Endodermal cell (in vitro differentiated cells): ENCODE measurements around the gene TAS2R60. TPM values are rescaled to one million over a fixed set of nuclear protein-coding genes. Genes with fewer than 3 reads are reported as not detected.
"Not testable (repeated sequence)": the region's sequence is repeated elsewhere in the genome, so short reads cannot be mapped to it uniquely, and the experiment has no call there.

Experiments used
- DNase-seq: peaks from one replicate; pipeline ENCODE4 v3.0.0-alpha.2; 2017
- H3K27ac ChIP-seq: 2 replicates; pipeline ENCODE4 v1.5.1; 2013; ENCODE audit warnings: mild to moderate bottlenecking, low read depth, low read length, moderate library complexity
- H3K27me3 ChIP-seq: 2 replicates; pipeline ENCODE4 v1.6.1; 2013; ENCODE audit warnings: mild to moderate bottlenecking, low read length, moderate library complexity; ENCODE audit not compliant: insufficient read depth, control insufficient read depth, poor library complexity, severe bottlenecking
- H3K36me3 ChIP-seq: 2 replicates; pipeline ENCODE4 v1.7.0; 2013; ENCODE audit warnings: mild to moderate bottlenecking, low read length, moderate library complexity; ENCODE audit not compliant: control insufficient read depth, insufficient read depth
- H3K4me1 ChIP-seq: one replicate; pipeline ENCODE4 v1.7.0; 2013; ENCODE audit warnings: low read length; ENCODE audit not compliant: control insufficient read depth, insufficient read depth
- H3K4me3 ChIP-seq: 2 replicates; pipeline ENCODE4 v1.5.1; 2013; ENCODE audit warnings: mild to moderate bottlenecking, low read length, moderate library complexity
- H3K9ac ChIP-seq: 2 replicates; pipeline ENCODE4 v1.6.1; 2013; ENCODE audit warnings: mild to moderate bottlenecking, low read length, moderate library complexity; ENCODE audit not compliant: poor library complexity, severe bottlenecking; ENCODE audit errors: extremely low read depth
- H3K9me3 ChIP-seq: 2 replicates; pipeline ENCODE4 v1.6.1; 2013; ENCODE audit warnings: mild to moderate bottlenecking, low read length, moderate library complexity; ENCODE audit not compliant: control insufficient read depth
- H3K27ac Mint-ChIP-seq: 2 replicates; pipeline ENCODE4 v1.8.0; 2020; ENCODE audit warnings: mixed read lengths
- H3K27me3 Mint-ChIP-seq: 2 replicates; pipeline ENCODE4 v1.8.0; 2021; ENCODE audit warnings: mild to moderate bottlenecking, mixed read lengths; ENCODE audit not compliant: insufficient read depth
- H3K36me3 Mint-ChIP-seq: 2 replicates; pipeline ENCODE4 v1.8.0; 2020; ENCODE audit warnings: low read depth, mixed read lengths
- H3K4me1 Mint-ChIP-seq: 2 replicates; pipeline ENCODE4 v1.8.0; 2020; ENCODE audit warnings: mixed read lengths
- H3K4me3 Mint-ChIP-seq: 2 replicates; pipeline ENCODE4 v1.8.0; 2020; ENCODE audit warnings: mild to moderate bottlenecking, moderate library complexity, mixed read lengths
- H3K9me3 Mint-ChIP-seq: 2 replicates; pipeline ENCODE4 v1.8.0; 2020; ENCODE audit warnings: mild to moderate bottlenecking, mixed read lengths
- CTCF ChIP-seq: fragments of 200-600 bp; sonication (generic); conservative IDR thresholded peaks from 2 replicates; pipeline ENCODE4 v1.5.0; 2021; ENCODE audit warnings: antibody characterized with exemption, mild to moderate bottlenecking
- WGBS, 2 experiments: methylation state at CpG; one replicate each; pipeline versions ENCODE4 v1.1.5 to v1.1.7; 2013; ENCODE audit warnings: missing lambda C conversion rate in 2 of 2, mixed read lengths in 1 of 2; ENCODE audit not compliant: insufficient coverage in 1 of 2, insufficient read length in 1 of 2; 5-methylcytosine and 5-hydroxymethylcytosine counted together
- total RNA-seq, 2 donors: library from RNA; stranded (reverse); fragmentation: NEBNext Ultra II Directional in 1 of 2; extraction: Animal tissue kit (Norgen Biotek cat#: 25700) in 1 of 2; gene quantifications; 2 replicates in 1 of 2; 3 replicates in 1 of 2; pipeline ENCODE4 v1.2.1, GENCODE V29; 2021

The TAS2R60 gene
- total RNA-seq, 2 donors from 2014 or later: 0.37 TPM; not detected in 1

- no peaks in the 10 kb centered on the region for H3K9me3 Mint-ChIP-seq
- no peaks in the 10 kb centered on the region for H3K36me3 ChIP-seq
- H3K4me1 ChIP-seq: no peaks in the 10 kb centered on the region
- H3K9ac ChIP-seq: no peak overlapping the region
- no peaks in the 10 kb centered on the region for H3K9me3 ChIP-seq
- H3K27me3 ChIP-seq: no peaks in the 10 kb centered on the region
- DNase-seq: no peak
- no peaks in the 10 kb centered on the region for H3K4me1 Mint-ChIP-seq
- no peak for TF ChIP-seq CTCF
- H3K4me3 Mint-ChIP-seq: no peak overlapping the region
- no peak overlapping the region for H3K27ac ChIP-seq
- H3K36me3 Mint-ChIP-seq: no peaks in the 10 kb centered on the region
- H3K4me3 ChIP-seq: no peak overlapping the region
- no peaks in the 10 kb centered on the region for H3K27me3 Mint-ChIP-seq
- no peak overlapping the region for H3K27ac Mint-ChIP-seq
These were observed 41.8 kb downstream of the TAS2R60 start for GRCh38 chr7:143485094-143485493.

GRCh38 chr7:143485500-143485899 is 42.2 kb downstream of the TAS2R60 start:
- no peak overlapping the region for H3K27ac ChIP-seq
- no peaks in the 10 kb centered on the region for H3K9me3 ChIP-seq
- H3K36me3 Mint-ChIP-seq: no peaks in the 10 kb centered on the region
- H3K27ac Mint-ChIP-seq: no peak overlapping the region
- H3K4me1 Mint-ChIP-seq: no peaks in the 10 kb centered on the region
- H3K9me3 Mint-ChIP-seq: no peaks in the 10 kb centered on the region
- H3K9ac ChIP-seq: no peak overlapping the region
- no peak overlapping the region for H3K4me3 Mint-ChIP-seq
- H3K36me3 ChIP-seq: no peaks in the 10 kb centered on the region
- 94% methylated on average over 6 of the region's 6 CpGs for WGBS, 2 experiments
- no peak for TF ChIP-seq CTCF
- H3K27me3 Mint-ChIP-seq: no peaks in the 10 kb centered on the region
- no peak overlapping the region for H3K4me3 ChIP-seq
- no peak for DNase-seq
- H3K4me1 ChIP-seq: no peaks in the 10 kb centered on the region
- no peaks in the 10 kb centered on the region for H3K27me3 ChIP-seq

- not testable (repeated sequence) for H3K36me3 Mint-ChIP-seq, H3K27me3 Mint-ChIP-seq, H3K4me1 Mint-ChIP-seq, H3K4me1 ChIP-seq, H3K36me3 ChIP-seq, H3K27ac Mint-ChIP-seq, H3K27ac ChIP-seq, H3K4me3 ChIP-seq, H3K4me3 Mint-ChIP-seq, H3K9ac ChIP-seq, DNase-seq, H3K27me3 ChIP-seq, H3K9me3 ChIP-seq, H3K9me3 Mint-ChIP-seq
- 88 to 92% methylated on average over 1 to 3 of the region's 3 CpGs for WGBS, 2 experiments
These were observed 43.0 kb downstream of the TAS2R60 start for GRCh38 chr7:143486266-143486665.

- Mint-ChIP-seq H3K4me1 (peaks cover 6% of the 10 kb centered on the region), H3K27ac (no peak overlapping the region), H3K36me3 (no peaks in the 10 kb centered on the region), H3K27me3 (no peaks in the 10 kb centered on the region), H3K4me3 (no peak overlapping the region), H3K9me3 (no peaks in the 10 kb centered on the region)
- H3K9ac ChIP-seq: no peak overlapping the region
- no peaks in the 10 kb centered on the region for H3K36me3 ChIP-seq
- no peaks in the 10 kb centered on the region for H3K4me1 ChIP-seq
- no peaks in the 10 kb centered on the region for H3K27me3 ChIP-seq
- H3K9me3 ChIP-seq: no peaks in the 10 kb centered on the region
- DNase-seq: no peak
- no peak for TF ChIP-seq CTCF
- H3K4me3 ChIP-seq: no peak overlapping the region
- no peak overlapping the region for H3K27ac ChIP-seq
- WGBS, 2 experiments: 87% methylated on average over 2 of the region's 2 CpGs; no CpG with 5 or more reads in 1 of the 2 experiments
These were observed 43.8 kb downstream of the TAS2R60 start for GRCh38 chr7:143487061-143487460.
